ENCODE measurements around the gene TUFM.

Gene TUFM

DNA sequence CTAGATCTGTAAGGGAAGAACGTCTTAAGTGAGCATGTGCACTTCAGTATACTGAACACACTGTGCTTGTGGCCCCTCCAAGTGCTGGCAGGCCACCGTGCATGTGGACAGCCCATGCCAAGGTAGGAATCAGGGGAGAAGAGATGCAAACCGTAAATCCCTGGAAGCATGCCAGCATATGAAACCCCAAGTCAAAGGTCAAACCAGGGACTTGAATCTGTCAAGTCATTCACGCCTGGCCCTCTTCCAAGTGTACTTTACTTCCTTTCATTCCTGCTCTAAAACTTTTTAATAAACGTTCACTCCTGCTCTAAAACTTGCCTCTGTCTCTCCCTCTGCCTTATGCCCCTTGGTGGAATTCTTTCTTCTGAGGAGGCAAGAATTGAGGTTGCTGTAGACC, 26.1 kb downstream of the TUFM start:
- TF ChIP-seq, protein P1, sequence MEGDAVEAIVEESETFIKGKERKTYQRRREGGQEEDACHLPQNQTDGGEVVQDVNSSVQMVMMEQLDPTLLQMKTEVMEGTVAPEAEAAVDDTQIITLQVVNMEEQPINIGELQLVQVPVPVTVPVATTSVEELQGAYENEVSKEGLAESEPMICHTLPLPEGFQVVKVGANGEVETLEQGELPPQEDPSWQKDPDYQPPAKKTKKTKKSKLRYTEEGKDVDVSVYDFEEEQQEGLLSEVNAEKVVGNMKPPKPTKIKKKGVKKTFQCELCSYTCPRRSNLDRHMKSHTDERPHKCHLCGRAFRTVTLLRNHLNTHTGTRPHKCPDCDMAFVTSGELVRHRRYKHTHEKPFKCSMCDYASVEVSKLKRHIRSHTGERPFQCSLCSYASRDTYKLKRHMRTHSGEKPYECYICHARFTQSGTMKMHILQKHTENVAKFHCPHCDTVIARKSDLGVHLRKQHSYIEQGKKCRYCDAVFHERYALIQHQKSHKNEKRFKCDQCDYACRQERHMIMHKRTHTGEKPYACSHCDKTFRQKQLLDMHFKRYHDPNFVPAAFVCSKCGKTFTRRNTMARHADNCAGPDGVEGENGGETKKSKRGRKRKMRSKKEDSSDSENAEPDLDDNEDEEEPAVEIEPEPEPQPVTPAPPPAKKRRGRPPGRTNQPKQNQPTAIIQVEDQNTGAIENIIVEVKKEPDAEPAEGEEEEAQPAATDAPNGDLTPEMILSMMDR (IDR thresholded peaks at IDR 0.05) = no peak

All from LNCAP (cell line).